Naive thymus-derived CD8-positive, alpha-beta T cell (primary cell): ENCODE data around the gene DDHD1. TPM values are rescaled to one million over a fixed set of nuclear protein-coding genes. Genes with fewer than 3 reads are reported as not detected.
A peak's percentile ranks its signal among the peaks of the same experiment; 100 is the strongest.

Source experiments
- ATAC-seq, 2 donors: fragments of 150-1000 bp; cut with Tn5 transposase in 1 of 2; sonication (Bioruptor Pico), chemical (Tn5 transposase) in 1 of 2; 1 replicate in 1 of 2; 2 replicates in 1 of 2; pipeline ENCODE4 v1.10.0; 2021; ENCODE audit warnings: mild to moderate bottlenecking in 2 of 2, moderate library complexity in 2 of 2
- POLR2A ChIA-PET: fragments of 350-600 bp; sonication (Branson Sonifier 250); formaldehyde crosslinking; loops from one replicate; lab custom pipeline; 2021; ENCODE audit warnings: antibody characterized with exemption; lab: Charles Lee
- DNase-seq, 10 donors: peaks; one replicate each; pipeline versions ENCODE4 v3.0.0 to v3.0.0-alpha.2; 2020 to 2022
- H3K27ac Mint-ChIP-seq, 10 donors: one replicate each; pipeline ENCODE4 v1.8.0; 2020 to 2022; ENCODE audit warnings: mild to moderate bottlenecking in 10 of 10, mixed read lengths in 10 of 10, moderate library complexity in 4 of 10, inconsistent platforms in 1 of 10
- H3K27me3 Mint-ChIP-seq, 5 donors: one replicate each; pipeline ENCODE4 v1.8.0; 2021 to 2022; ENCODE audit warnings: mixed read lengths in 5 of 5
- H3K36me3 Mint-ChIP-seq, 3 donors: one replicate each; pipeline ENCODE4 v1.8.0; 2020 to 2022; ENCODE audit warnings: mixed read lengths in 3 of 3, mild to moderate bottlenecking in 2 of 3, inconsistent platforms in 1 of 3
- H3K4me1 Mint-ChIP-seq, 4 donors: one replicate each; pipeline ENCODE4 v1.8.0; 2021 to 2022; ENCODE audit warnings: mixed read lengths in 4 of 4
- H3K4me3 Mint-ChIP-seq, 10 donors: one replicate each; pipeline ENCODE4 v1.8.0; 2020 to 2022; ENCODE audit warnings: mild to moderate bottlenecking in 10 of 10, mixed read lengths in 10 of 10, moderate library complexity in 6 of 10, inconsistent platforms in 1 of 10
- H3K9me3 Mint-ChIP-seq, 9 donors: one replicate each; pipeline ENCODE4 v1.8.0; 2020 to 2022; ENCODE audit warnings: mixed read lengths in 9 of 9, mild to moderate bottlenecking in 3 of 9, inconsistent platforms in 1 of 9, moderate library complexity in 1 of 9
- polyA plus RNA-seq, 3 donors: library from polyadenylated mRNA; unstranded; fragments of 300-500 nt; fragmentation: Illumina TruSeq; gene quantifications; one replicate each; pipeline ENCODE4 v1.2.3, GENCODE V29; 2021
- total RNA-seq, 8 experiments: library from RNA in 2 of 8; stranded (reverse) in 2 of 8; gene quantifications; one replicate each; pipeline ENCODE4 v1.2.3 and lab custom pipeline; 2021 to 2026

The DDHD1 gene
- total and polyA plus RNA-seq, 5 experiments from 2014 or later: 4.3 to 53.1 (median 6.4) TPM

GRCh38 chr14:53037016-53037415 is 116.1 kb downstream of the DDHD1 start:
- Mint-ChIP-seq H3K36me3 (peaks cover 46 to 67% (median 55%) of the 10 kb centered on the region in 3 donors), H3K9me3 (peaks cover 0 to 10% (median 0%) of the 10 kb centered on the region in 9 donors), H3K27me3 (no peaks in the 10 kb centered on the region), H3K27ac (no peak overlapping the region), H3K4me3 (no peak overlapping the region), H3K4me1 (peaks cover 0 to 16% (median 10%) of the 10 kb centered on the region in 4 donors)
- POLR2A ChIA-PET: no interaction called here
- no peak for ATAC-seq
- DNase-seq: no peak

DNA sequence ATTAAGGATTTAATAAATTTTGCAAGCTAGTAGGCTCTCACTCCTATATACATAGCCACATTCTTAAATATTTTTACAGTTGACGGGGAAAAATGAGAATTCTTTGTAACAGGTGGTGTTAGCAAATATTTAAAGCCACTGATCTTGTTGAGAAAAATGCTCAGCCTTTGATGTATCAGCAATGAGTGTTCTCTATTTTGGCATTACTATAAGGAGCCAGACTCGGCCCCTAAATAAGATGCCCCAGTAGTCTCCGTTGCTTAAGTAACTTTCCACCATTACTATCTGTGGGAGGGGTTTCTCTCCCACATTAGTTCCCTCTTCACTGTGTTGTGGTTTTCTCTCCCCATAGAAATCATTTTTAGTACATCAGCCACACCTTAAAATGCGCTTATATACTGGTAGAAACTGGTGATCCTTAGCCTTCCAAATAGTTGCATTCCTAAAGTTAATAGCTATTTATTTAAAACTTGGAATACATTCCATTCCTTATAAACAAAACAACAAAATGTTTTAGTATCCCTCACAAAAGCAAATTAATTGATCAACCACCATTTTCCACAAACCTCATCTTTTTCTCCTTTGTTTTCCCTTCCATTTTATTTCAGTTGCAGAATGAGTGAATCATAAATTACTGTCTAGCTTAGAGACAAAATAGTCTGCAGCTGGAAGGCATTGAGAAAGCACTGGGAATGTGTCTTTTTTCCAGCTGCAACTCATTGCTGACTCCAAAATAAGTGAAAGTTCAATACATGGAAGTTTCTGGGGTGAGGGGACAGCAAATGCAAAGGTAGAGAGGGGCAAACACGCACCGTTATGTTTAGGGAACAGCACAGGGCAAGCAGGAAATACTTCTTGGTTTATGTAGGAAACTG is 117.5 kb downstream of the DDHD1 start:
- no peak overlapping the region for H3K4me3 Mint-ChIP-seq
- H3K9me3 Mint-ChIP-seq: peaks cover 0 to 10% (median 0%) of the 10 kb centered on the region in 9 donors
- POLR2A ChIA-PET: no interaction called here
- H3K4me1 Mint-ChIP-seq: peaks cover 0 to 16% (median 11%) of the 10 kb centered on the region in 4 donors
- H3K27me3 Mint-ChIP-seq: no peaks in the 10 kb centered on the region
- DNase-seq (no peak), ATAC-seq (no peak)
- H3K36me3 Mint-ChIP-seq: peaks cover 40 to 58% (median 48%) of the 10 kb centered on the region in 3 donors
- H3K27ac Mint-ChIP-seq: peak overlapping the region in 1 of 10 donors; percentile 34

DNA sequence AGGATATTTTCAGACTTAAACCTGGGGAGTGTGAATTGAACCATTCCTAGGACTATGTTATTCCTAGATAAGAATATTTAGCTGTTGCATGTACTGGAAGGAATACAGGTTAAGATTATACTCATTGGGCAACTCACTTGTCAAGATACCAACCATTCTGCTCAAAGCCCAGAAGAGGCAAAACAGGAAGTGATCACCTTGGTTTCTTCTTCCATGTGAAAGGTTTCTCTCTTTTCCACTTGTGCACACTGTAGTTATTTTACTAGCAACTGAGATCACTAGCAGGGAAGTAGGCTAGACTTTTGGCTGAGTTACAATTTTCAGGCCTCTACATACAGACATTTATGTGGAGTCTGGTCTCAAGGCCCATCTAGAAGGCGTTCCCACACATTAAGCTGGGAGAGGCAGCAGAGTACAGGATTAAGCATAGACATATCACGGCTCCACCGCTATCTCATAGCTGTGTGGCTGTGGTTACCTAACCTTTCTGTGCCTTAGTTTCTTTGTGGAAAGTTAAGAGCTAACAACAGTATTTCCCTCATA is 118.4 kb downstream of the DDHD1 start:
- H3K4me3 Mint-ChIP-seq: no peak overlapping the region
- H3K9me3 Mint-ChIP-seq: peaks cover 0 to 16% (median 3%) of the 10 kb centered on the region in 9 donors
- peak overlapping the region in 1 of 10 donors; percentile 82 for H3K27ac Mint-ChIP-seq
- POLR2A ChIA-PET: no interaction called here
- H3K36me3 Mint-ChIP-seq: peaks cover 38 to 53% (median 49%) of the 10 kb centered on the region in 3 donors
- no peaks in the 10 kb centered on the region for H3K27me3 Mint-ChIP-seq
- H3K4me1 Mint-ChIP-seq: peaks cover 0 to 16% (median 11%) of the 10 kb centered on the region in 4 donors
- DNase-seq: no peak
- no peak for ATAC-seq

- DNase-seq: no peak
- no peaks in the 10 kb centered on the region for H3K27me3 Mint-ChIP-seq
- no peak for ATAC-seq
- peaks cover 0 to 12% (median 5%) of the 10 kb centered on the region in 4 donors for H3K4me1 Mint-ChIP-seq
- H3K4me3 Mint-ChIP-seq: no peak overlapping the region
- H3K36me3 Mint-ChIP-seq: peaks cover 35 to 47% (median 46%) of the 10 kb centered on the region in 3 donors
- POLR2A ChIA-PET: no interaction called here
- H3K27ac Mint-ChIP-seq: no peak overlapping the region
- H3K9me3 Mint-ChIP-seq: peaks cover 0 to 21% (median 3%) of the 10 kb centered on the region in 9 donors
Measured at GRCh38 chr14:53034036-53034435, 119.1 kb downstream of the DDHD1 start.

GRCh38 chr14:53032838-53033390 is 120.2 kb downstream of the DDHD1 start:
- Mint-ChIP-seq H3K27me3 (no peaks in the 10 kb centered on the region), H3K9me3 (peaks cover 0 to 27% (median 7%) of the 10 kb centered on the region in 9 donors), H3K27ac (no peak overlapping the region), H3K36me3 (peaks cover 23 to 35% (median 35%) of the 10 kb centered on the region in 3 donors), H3K4me1 (peaks cover 4 to 7% (median 5%) of the 10 kb centered on the region in 4 donors), H3K4me3 (no peak overlapping the region)
- DNase-seq (no peak), ATAC-seq (no peak)
- POLR2A ChIA-PET: no interaction called here

DNA sequence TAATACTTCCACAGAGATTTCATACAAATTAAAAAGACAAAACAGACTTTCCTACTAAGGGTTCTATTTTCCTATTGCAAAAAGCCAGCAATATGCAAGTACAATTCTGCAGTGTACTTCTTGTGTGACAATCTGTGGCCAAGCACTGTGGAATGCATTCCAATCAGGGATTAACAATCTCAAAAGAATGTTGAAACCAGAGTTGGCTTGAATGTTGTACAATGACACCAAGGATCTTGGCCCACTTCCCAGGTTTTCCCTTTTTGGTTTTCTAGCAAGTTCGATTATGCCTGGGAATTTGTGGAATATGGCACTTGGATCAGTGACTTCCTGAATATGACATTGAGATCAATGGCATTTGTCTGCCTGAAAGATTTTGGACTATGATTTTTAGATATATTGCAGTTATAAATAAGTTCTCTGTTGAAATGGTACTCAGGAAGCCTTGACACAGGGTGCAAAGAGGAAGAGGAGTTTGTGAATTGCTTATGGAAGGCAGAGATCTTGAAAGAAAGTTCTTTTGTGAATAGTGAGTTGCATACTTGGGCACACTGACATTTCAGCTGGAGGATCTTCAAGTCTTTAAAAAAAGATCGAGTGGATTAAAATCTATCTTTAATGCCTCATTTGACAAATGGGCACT is 120.8 kb downstream of the DDHD1 start:
- Mint-ChIP-seq H3K27ac (no peak overlapping the region), H3K4me3 (no peak overlapping the region), H3K9me3 (peaks cover 0 to 21% (median 9%) of the 10 kb centered on the region in 9 donors), H3K36me3 (peaks cover 18 to 29% (median 28%) of the 10 kb centered on the region in 3 donors), H3K4me1 (peaks cover 8 to 13% (median 10%) of the 10 kb centered on the region in 4 donors), H3K27me3 (no peaks in the 10 kb centered on the region)
- ATAC-seq (no peak), DNase-seq (no peak)
- POLR2A ChIA-PET: no interaction called here

- Mint-ChIP-seq H3K27ac (peak overlapping the region in 2 of 10 donors; percentile 29 to 35), H3K4me1 (peaks cover 9 to 17% (median 13%) of the 10 kb centered on the region in 4 donors), H3K4me3 (peak overlapping the region in 3 of 10 donors; percentile 15 to 50 (median 34)), H3K27me3 (no peaks in the 10 kb centered on the region), H3K36me3 (peaks cover 12 to 18% (median 12%) of the 10 kb centered on the region in 3 donors), H3K9me3 (peaks cover 0 to 18% (median 9%) of the 10 kb centered on the region in 9 donors)
- no peak for ATAC-seq
- POLR2A ChIA-PET: interaction anchor here (1.0 kb wide), 1 partner anchor 476 kb away, joined by 4 read pairs; no protein-coding TSS in a partner anchor
- no peak for DNase-seq
Measured at GRCh38 chr14:53027562-53027961, 125.6 kb downstream of the DDHD1 start.

DNA sequence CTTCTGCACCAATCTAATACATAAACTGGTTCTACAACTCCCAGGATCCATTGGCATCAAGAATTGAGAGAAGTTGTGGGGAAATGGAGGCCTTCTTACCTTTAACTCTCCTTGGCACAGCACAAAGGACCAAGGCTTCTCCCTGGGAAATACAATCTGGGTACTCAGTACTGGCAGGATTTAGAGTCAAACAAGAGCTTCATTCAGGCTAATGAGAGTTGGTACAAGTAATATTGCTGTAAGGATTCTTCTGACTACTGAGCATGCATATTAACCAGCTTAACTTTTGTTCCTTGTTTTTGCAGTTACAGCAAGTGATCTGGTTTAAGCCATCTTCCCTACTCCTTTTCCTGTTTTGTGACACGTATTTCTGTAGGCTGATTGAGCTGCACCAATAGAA is 126.1 kb downstream of the DDHD1 start:
- H3K4me3 Mint-ChIP-seq: peak overlapping the region in 1 of 10 donors; percentile 15
- H3K27me3 Mint-ChIP-seq: no peaks in the 10 kb centered on the region

GRCh38 chr14:53023325-53023724 is 129.8 kb downstream of the DDHD1 start:
- H3K27ac Mint-ChIP-seq: no peak overlapping the region

More for the DNA sequence above, 126.1 kb downstream of the DDHD1 start:
- Mint-ChIP-seq H3K9me3 (peaks cover 0 to 18% (median 9%) of the 10 kb centered on the region in 9 donors), H3K36me3 (peaks cover 8 to 18% (median 14%) of the 10 kb centered on the region in 3 donors), H3K27ac (no peak overlapping the region), H3K4me1 (peaks cover 9 to 17% (median 13%) of the 10 kb centered on the region in 4 donors)
- DNase-seq (no peak), ATAC-seq (no peak)
- POLR2A ChIA-PET: interaction anchor here (1.0 kb wide), 1 partner anchor 476 kb away, joined by 4 read pairs; no protein-coding TSS in a partner anchor

DNA sequence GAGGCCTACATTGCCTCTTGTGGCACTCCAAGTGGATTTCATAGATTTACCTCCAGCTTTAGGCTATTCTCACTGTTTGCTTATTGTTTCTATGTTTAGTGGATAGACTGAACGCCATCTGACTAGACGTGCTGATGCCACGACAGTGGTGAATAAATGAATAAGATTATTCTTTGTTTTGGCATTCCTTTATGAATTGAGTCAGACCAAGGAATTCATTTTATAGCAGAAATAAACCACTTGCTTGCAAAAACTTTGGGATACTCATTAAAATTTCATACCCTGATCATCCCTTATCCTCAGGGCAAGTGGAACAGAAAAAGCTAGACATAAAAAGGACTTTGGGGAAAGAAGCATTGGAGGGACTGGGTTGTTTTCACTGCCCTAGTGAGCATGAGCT is 130.5 kb downstream of the DDHD1 start:
- Mint-ChIP-seq H3K27me3 (peaks cover 0 to 8% (median 0%) of the 10 kb centered on the region in 5 donors), H3K4me3 (no peak overlapping the region), H3K4me1 (peaks cover 5 to 8% (median 7%) of the 10 kb centered on the region in 4 donors), H3K27ac (peak overlapping the region in 1 of 10 donors; percentile 31), H3K36me3 (peaks cover 5 to 8% (median 6%) of the 10 kb centered on the region in 3 donors), H3K9me3 (peaks cover 0 to 5% (median 1%) of the 10 kb centered on the region in 9 donors)
- DNase-seq (no peak), ATAC-seq (no peak)
- POLR2A ChIA-PET: no interaction called here

More at GRCh38 chr14:53023325-53023724, 129.8 kb downstream of the DDHD1 start:
- POLR2A ChIA-PET: no interaction called here
- ATAC-seq: no peak
- H3K27me3 Mint-ChIP-seq: peaks cover 0 to 8% (median 0%) of the 10 kb centered on the region in 5 donors
- peaks cover 0 to 6% (median 2%) of the 10 kb centered on the region in 9 donors for H3K9me3 Mint-ChIP-seq
- H3K4me3 Mint-ChIP-seq: no peak overlapping the region
- no peak for DNase-seq
- peaks cover 7 to 13% (median 11%) of the 10 kb centered on the region in 4 donors for H3K4me1 Mint-ChIP-seq
- peaks cover 5 to 9% (median 6%) of the 10 kb centered on the region in 3 donors for H3K36me3 Mint-ChIP-seq

DNA sequence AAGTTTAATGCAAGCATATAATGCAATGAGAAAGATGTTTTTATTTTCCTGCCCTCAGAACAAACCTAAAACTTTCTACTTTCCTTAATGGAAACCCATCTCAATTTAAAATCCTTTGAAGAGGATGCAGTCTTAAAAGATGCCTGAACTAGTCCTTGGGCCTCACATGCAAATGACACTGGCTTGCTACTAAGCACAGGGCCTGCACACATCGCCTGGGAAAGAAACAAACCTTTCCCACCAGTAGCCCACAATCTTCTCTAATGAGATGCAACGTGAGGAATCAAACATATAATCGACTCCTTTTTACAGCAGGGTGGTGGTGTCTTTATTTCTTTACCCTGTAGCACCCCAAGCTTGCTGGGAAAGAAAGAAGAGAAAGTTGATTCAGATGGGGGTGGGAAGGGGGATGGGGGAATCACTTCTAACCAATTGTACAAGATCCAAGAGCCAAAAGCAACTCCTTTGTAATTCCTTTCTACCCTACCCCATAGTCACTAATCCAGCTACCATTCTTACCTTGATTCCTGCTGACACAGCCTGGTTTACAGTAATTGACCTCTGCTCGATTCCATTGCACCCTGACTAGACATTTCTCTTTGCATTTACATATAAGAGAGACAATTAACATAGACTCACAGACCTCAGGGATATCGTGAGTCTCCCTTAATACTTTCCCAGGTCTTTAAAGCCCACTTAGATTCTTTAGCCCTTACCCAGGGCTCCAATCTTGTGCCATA is 132.8 kb downstream of the DDHD1 start:
- POLR2A ChIA-PET: no interaction called here
- Mint-ChIP-seq H3K36me3 (peaks cover 5 to 8% (median 6%) of the 10 kb centered on the region in 3 donors), H3K27ac (no peak overlapping the region), H3K4me3 (no peak overlapping the region), H3K27me3 (peaks cover 0 to 14% (median 2%) of the 10 kb centered on the region in 5 donors), H3K9me3 (peaks cover 0 to 5% (median 0%) of the 10 kb centered on the region in 9 donors), H3K4me1 (no peaks in the 10 kb centered on the region)
- DNase-seq (no peak), ATAC-seq (no peak)
